SK-N-SH (cell line): Measurements from ENCODE around the gene TUBB8.

ENCODE experiments used
- CHD2 ChIP-seq: fragments of 150-350 bp; IDR thresholded peaks from 2 replicates; pipeline ENCODE4 v1.6.1; 2018; ENCODE audit warnings: low read length; ENCODE audit not compliant: partially characterized antibody
- CTCF ChIP-seq: fragments of 200-600 bp; sonication (generic); IDR thresholded peaks from 2 replicates; pipeline ENCODE4 v1.6.1; 2017; ENCODE audit warnings: antibody characterized with exemption, mild to moderate bottlenecking, moderate library complexity
- MAX ChIP-seq: IDR thresholded peaks from 2 replicates; pipeline ENCODE4 v1.4.0; 2012; ENCODE audit warnings: low read depth
- USF1 ChIP-seq: IDR thresholded peaks from 2 replicates; pipeline ENCODE4 v1.4.0; 2012; ENCODE audit warnings: low read depth, borderline replicate concordance

- no peak for TF ChIP-seq CTCF
- no peak for TF ChIP-seq CHD2
- no peak for TF ChIP-seq MAX
- TF ChIP-seq USF1: no peak
Measured at GRCh38 chr10:95356-96115, 46.4 kb upstream of the TUBB8 start.
